ENCODE results near the gene ASB2.
A peak's percentile ranks its signal among the peaks of the same experiment; 100 is the strongest.

ASB2 gene

GRCh38 chr14:93976477-93977057, at the start of gene ASB2:
TSS of gene ASB2 (minus strand) at chr14:93976570. CDS start at chr14:93964539, 12,031 bp downstream.
- Mint-ChIP-seq H3K36me3 (ENCODE audit: insufficient read depth) (peaks cover 9% of the 10 kb centered on the region), H3K27me3 (no peaks in the 10 kb centered on the region), H3K4me1 (peaks cover 56% of the 10 kb centered on the region), H3K4me3 (peak within 1 kb of the TSS; percentile 65), H3K9me3 (peaks cover 5% of the 10 kb centered on the region), H3K27ac (ENCODE audit: low read depth) (peak within 1 kb of the TSS; percentile 83)
- DNase-seq (ENCODE audit: low spot score in 2 of 2) (no peak), ATAC-seq (replicated peaks; ENCODE audit: extremely low read depth, poor library complexity, severe bottlenecking) (no peak)

- ATAC-seq (replicated peaks; ENCODE audit: extremely low read depth, poor library complexity, severe bottlenecking) (no peak), DNase-seq (ENCODE audit: low spot score in 2 of 2) (no peak)
- H3K4me1 Mint-ChIP-seq: peaks cover 12% of the 10 kb centered on the region
- H3K27me3 Mint-ChIP-seq: peaks cover 27% of the 10 kb centered on the region
- peaks cover 3% of the 10 kb centered on the region for H3K36me3 Mint-ChIP-seq (ENCODE audit: insufficient read depth)
- no peaks in the 10 kb centered on the region for H3K9me3 Mint-ChIP-seq
- H3K27ac Mint-ChIP-seq (ENCODE audit: low read depth): no peak overlapping the region
- H3K4me3 Mint-ChIP-seq: peak overlapping the region; percentile 73
Observed at GRCh38 chr14:94025720-94026119, 49.4 kb upstream of the ASB2 start.

- DNase-seq (ENCODE audit: low spot score in 2 of 2): no peak
- no peak overlapping the region for H3K27ac Mint-ChIP-seq (ENCODE audit: low read depth)
- H3K4me1 Mint-ChIP-seq: peaks cover 12% of the 10 kb centered on the region
- no peak overlapping the region for H3K4me3 Mint-ChIP-seq
- no peaks in the 10 kb centered on the region for H3K9me3 Mint-ChIP-seq
- H3K27me3 Mint-ChIP-seq: peaks cover 27% of the 10 kb centered on the region
- peaks cover 3% of the 10 kb centered on the region for H3K36me3 Mint-ChIP-seq (ENCODE audit: insufficient read depth)
- no peak for ATAC-seq (replicated peaks; ENCODE audit: extremely low read depth, poor library complexity, severe bottlenecking)
Observed at GRCh38 chr14:94024549-94024948, 48.2 kb upstream of the ASB2 start.

GRCh38 chr14:94022532-94023411, 46.4 kb upstream of the ASB2 start:
- Mint-ChIP-seq H3K27ac (ENCODE audit: low read depth) (no peak overlapping the region), H3K4me3 (no peak overlapping the region), H3K36me3 (ENCODE audit: insufficient read depth) (peaks cover 3% of the 10 kb centered on the region), H3K9me3 (no peaks in the 10 kb centered on the region), H3K27me3 (peaks cover 38% of the 10 kb centered on the region), H3K4me1 (peaks cover 5% of the 10 kb centered on the region)
- ATAC-seq (replicated peaks; ENCODE audit: extremely low read depth, poor library complexity, severe bottlenecking) (no peak), DNase-seq (ENCODE audit: low spot score in 2 of 2) (no peak)

- Mint-ChIP-seq H3K27ac (ENCODE audit: low read depth) (no peak overlapping the region), H3K4me3 (no peak overlapping the region), H3K9me3 (no peaks in the 10 kb centered on the region), H3K4me1 (peaks cover 5% of the 10 kb centered on the region), H3K36me3 (ENCODE audit: insufficient read depth) (peaks cover 3% of the 10 kb centered on the region), H3K27me3 (peaks cover 41% of the 10 kb centered on the region)
- DNase-seq (ENCODE audit: low spot score in 2 of 2): no peak
- no peak for ATAC-seq (replicated peaks; ENCODE audit: extremely low read depth, poor library complexity, severe bottlenecking)
Observed at GRCh38 chr14:94021416-94022157, 45.2 kb upstream of the ASB2 start.

GRCh38 chr14:94021001-94021400, 44.6 kb upstream of the ASB2 start:
- Mint-ChIP-seq H3K27me3 (peaks cover 41% of the 10 kb centered on the region), H3K27ac (ENCODE audit: low read depth) (no peak overlapping the region), H3K4me3 (no peak overlapping the region), H3K9me3 (no peaks in the 10 kb centered on the region), H3K36me3 (ENCODE audit: insufficient read depth) (peaks cover 1% of the 10 kb centered on the region), H3K4me1 (peaks cover 3% of the 10 kb centered on the region)
- ATAC-seq (replicated peaks; ENCODE audit: extremely low read depth, poor library complexity, severe bottlenecking): no peak
- no peak for DNase-seq (ENCODE audit: low spot score in 2 of 2)

GRCh38 chr14:94020267-94020666, 43.9 kb upstream of the ASB2 start:
- ATAC-seq (replicated peaks; ENCODE audit: extremely low read depth, poor library complexity, severe bottlenecking): no peak
- no peak overlapping the region for H3K27ac Mint-ChIP-seq (ENCODE audit: low read depth)
- DNase-seq (ENCODE audit: low spot score in 2 of 2): no peak
- H3K4me3 Mint-ChIP-seq: no peak overlapping the region
- no peaks in the 10 kb centered on the region for H3K9me3 Mint-ChIP-seq
- no peaks in the 10 kb centered on the region for H3K36me3 Mint-ChIP-seq (ENCODE audit: insufficient read depth)
- H3K4me1 Mint-ChIP-seq: no peaks in the 10 kb centered on the region
- peaks cover 41% of the 10 kb centered on the region for H3K27me3 Mint-ChIP-seq

GRCh38 chr14:94019329-94019728, 43.0 kb upstream of the ASB2 start:
- H3K27me3 Mint-ChIP-seq: peaks cover 38% of the 10 kb centered on the region

GRCh38 chr14:94018308-94018707, 41.9 kb upstream of the ASB2 start:
- Mint-ChIP-seq H3K27ac (ENCODE audit: low read depth) (no peak overlapping the region), H3K27me3 (peaks cover 27% of the 10 kb centered on the region)
- ATAC-seq (replicated peaks; ENCODE audit: extremely low read depth, poor library complexity, severe bottlenecking): no peak

More at GRCh38 chr14:94019329-94019728, 43.0 kb upstream of the ASB2 start:
- Mint-ChIP-seq H3K4me3 (no peak overlapping the region), H3K36me3 (ENCODE audit: insufficient read depth) (no peaks in the 10 kb centered on the region), H3K27ac (ENCODE audit: low read depth) (no peak overlapping the region), H3K9me3 (no peaks in the 10 kb centered on the region), H3K4me1 (no peaks in the 10 kb centered on the region)
- no peak for ATAC-seq (replicated peaks; ENCODE audit: extremely low read depth, poor library complexity, severe bottlenecking)
- DNase-seq (ENCODE audit: low spot score in 2 of 2): no peak

GRCh38 chr14:94016446-94016976, 40.1 kb upstream of the ASB2 start:
- no peak overlapping the region for H3K27ac Mint-ChIP-seq (ENCODE audit: low read depth)
- no peaks in the 10 kb centered on the region for H3K36me3 Mint-ChIP-seq (ENCODE audit: insufficient read depth)
- H3K4me1 Mint-ChIP-seq: peaks cover 11% of the 10 kb centered on the region
- peaks cover 15% of the 10 kb centered on the region for H3K27me3 Mint-ChIP-seq
- DNase-seq (ENCODE audit: low spot score in 2 of 2): no peak
- H3K4me3 Mint-ChIP-seq: no peak overlapping the region
- H3K9me3 Mint-ChIP-seq: no peaks in the 10 kb centered on the region
- ATAC-seq (replicated peaks; ENCODE audit: extremely low read depth, poor library complexity, severe bottlenecking): no peak

More at GRCh38 chr14:94018308-94018707, 41.9 kb upstream of the ASB2 start:
- Mint-ChIP-seq H3K4me3 (no peak overlapping the region), H3K9me3 (no peaks in the 10 kb centered on the region), H3K36me3 (ENCODE audit: insufficient read depth) (no peaks in the 10 kb centered on the region), H3K4me1 (no peaks in the 10 kb centered on the region)
- DNase-seq (ENCODE audit: low spot score in 2 of 2): no peak

- Mint-ChIP-seq H3K4me3 (no peak overlapping the region), H3K4me1 (peaks cover 24% of the 10 kb centered on the region), H3K27me3 (peaks cover 24% of the 10 kb centered on the region), H3K36me3 (ENCODE audit: insufficient read depth) (no peaks in the 10 kb centered on the region), H3K9me3 (no peaks in the 10 kb centered on the region), H3K27ac (ENCODE audit: low read depth) (no peak overlapping the region)
- DNase-seq (ENCODE audit: low spot score in 2 of 2): no peak
- ATAC-seq (replicated peaks; ENCODE audit: extremely low read depth, poor library complexity, severe bottlenecking): no peak
Observed at GRCh38 chr14:94015223-94015622, 38.9 kb upstream of the ASB2 start.

GRCh38 chr14:94014382-94014781, 38.0 kb upstream of the ASB2 start:
- Mint-ChIP-seq H3K27ac (ENCODE audit: low read depth) (no peak overlapping the region), H3K27me3 (peaks cover 33% of the 10 kb centered on the region), H3K4me1 (peaks cover 32% of the 10 kb centered on the region), H3K4me3 (no peak overlapping the region), H3K36me3 (ENCODE audit: insufficient read depth) (no peaks in the 10 kb centered on the region), H3K9me3 (no peaks in the 10 kb centered on the region)
- ATAC-seq (replicated peaks; ENCODE audit: extremely low read depth, poor library complexity, severe bottlenecking): no peak
- no peak for DNase-seq (ENCODE audit: low spot score in 2 of 2)
